HG02884 (cell line): ENCODE measurements around the gene ARPC4.
A peak's percentile ranks its signal among the peaks of the same experiment; 100 is the strongest.

Experiments
- ATAC-seq: cut with Tn5 transposase; IDR thresholded peaks from one replicate; pipeline ENCODE4 v1.9.1; 2021; ENCODE audit warnings: mild to moderate bottlenecking, moderate library complexity; ENCODE audit not compliant: unreplicated experiment

Gene ARPC4

GRCh38 chr3:9787714-9788113 is 5.2 kb upstream of the ARPC4 start:
- ATAC-seq, result no peak

GRCh38 chr3:9791127-9791526 is 1.8 kb upstream of the ARPC4 start:
- no peak for ATAC-seq

GRCh38 chr3:9791790-9792404 is 985 bp upstream of the ARPC4 start:
- ATAC-seq, result no peak

- no peak for ATAC-seq
Measured at GRCh38 chr3:9793161-9793781, 389 bp downstream of the ARPC4 start.

- no peak for ATAC-seq
Measured at GRCh38 chr3:9794400-9794799, 1.5 kb downstream of the ARPC4 start.

- ATAC-seq, result no peak
Measured at GRCh38 chr3:9795207-9795606, 2.3 kb downstream of the ARPC4 start.

GRCh38 chr3:9797196-9797945 is 4.5 kb downstream of the ARPC4 start:
- no peak for ATAC-seq

GRCh38 chr3:9800529-9800928 is 7.6 kb downstream of the ARPC4 start:
- no peak for ATAC-seq

- ATAC-seq, result no peak
Measured at GRCh38 chr3:9803494-9803893, 10.6 kb downstream of the ARPC4 start.

- no peak for ATAC-seq
Measured at GRCh38 chr3:9804996-9805395, 12.1 kb downstream of the ARPC4 start.

GRCh38 chr3:9806137-9806536 is 13.3 kb downstream of the ARPC4 start:
- ATAC-seq, result no peak

GRCh38 chr3:9806688-9807589 is 14.1 kb downstream of the ARPC4 start:
- no peak for ATAC-seq

GRCh38 chr3:9807981-9808344 is 15.1 kb downstream of the ARPC4 start:
- no peak for ATAC-seq

- no peak for ATAC-seq
Measured at GRCh38 chr3:9808345-9809037, 15.6 kb downstream of the ARPC4 start.

- ATAC-seq, result no peak
Measured at GRCh38 chr3:9809239-9809614, 16.3 kb downstream of the ARPC4 start.

GRCh38 chr3:9809615-9810432 is 16.9 kb downstream of the ARPC4 start, which contains the start of gene TTLL3:
TTLL3 (plus strand) TSS chr3:9810262; CDS start chr3:9810662, 400 bp downstream.
- ATAC-seq, result peak; percentile 35

- no peak for ATAC-seq
Measured at GRCh38 chr3:9810433-9810770, 17.5 kb downstream of the ARPC4 start.

- no peak for ATAC-seq
Measured at GRCh38 chr3:9810846-9811245, 18.0 kb downstream of the ARPC4 start.

GRCh38 chr3:9812870-9813483 is 20.1 kb downstream of the ARPC4 start:
- ATAC-seq, result no peak
